Activated T-cell treated with anti-CD3 and anti-CD28 coated beads, Interleukin-2, amount 50 U/mL, for 1 hour (primary cell): ENCODE measurements around the gene MAP3K4.

Experiments
- DNase-seq: peaks from one replicate; pipeline ENCODE4 v3.0.0-alpha.2; 2020

MAP3K4 gene

GRCh38 chr6:161150566-161150965 is 159.0 kb downstream of the MAP3K4 start:
- DNase-seq, result no peak

GRCh38 chr6:161151059-161151645 is 159.6 kb downstream of the MAP3K4 start:
- DNase-seq, result no peak

GRCh38 chr6:161151660-161152526 is 160.3 kb downstream of the MAP3K4 start:
- DNase-seq, result no peak

GRCh38 chr6:161152527-161152862 is 160.9 kb downstream of the MAP3K4 start:
- DNase-seq, result no peak

- DNase-seq, result peak; percentile 34
These were observed 161.5 kb downstream of the MAP3K4 start for GRCh38 chr6:161152907-161153662.

GRCh38 chr6:161153725-161154124 is 162.2 kb downstream of the MAP3K4 start:
- DNase-seq, result no peak

- DNase-seq, result no peak
These were observed 163.3 kb downstream of the MAP3K4 start for GRCh38 chr6:161154796-161155335.

GRCh38 chr6:161161121-161161520 is 169.6 kb downstream of the MAP3K4 start:
- no peak for DNase-seq

GRCh38 chr6:161161889-161162624 is 170.5 kb downstream of the MAP3K4 start:
- DNase-seq, result no peak

GRCh38 chr6:161162722-161163121 is 171.2 kb downstream of the MAP3K4 start:
- no peak for DNase-seq

GRCh38 chr6:161163466-161164181 is 172.1 kb downstream of the MAP3K4 start:
- DNase-seq, result no peak

- no peak for DNase-seq
These were observed 172.6 kb downstream of the MAP3K4 start for GRCh38 chr6:161164182-161164625.

- no peak for DNase-seq
These were observed 174.6 kb downstream of the MAP3K4 start for GRCh38 chr6:161166176-161166575.

GRCh38 chr6:161166677-161167076 is 175.1 kb downstream of the MAP3K4 start:
- no peak for DNase-seq
